ENCODE data around the gene TET1. TPM values are rescaled to one million over a fixed set of nuclear protein-coding genes. Genes with fewer than 3 reads are reported as not detected.

TET1 gene
- total and polyA plus RNA-seq, 7 donors: 0.04 to 1.8 (median 0.66) TPM

GRCh38 chr10:68647672-68648341 lies 87.7 kb downstream of the TET1 start:
- Histone ChIP-seq H3K4me3 (no peak overlapping the region), H3K27ac (no peak overlapping the region), H3K4me1 (no peaks in the 10 kb centered on the region), H3K9me3 (no peaks in the 10 kb centered on the region), H3K36me3 (ENCODE audit: insufficient read depth in 1 of 2, low read depth in 1 of 2) (peaks cover 0 to 10% of the 10 kb centered on the region in 2 donors), H3K27me3 (ENCODE audit: insufficient read depth in 3 of 3, low read length in 2 of 3) (no peaks in the 10 kb centered on the region)
- intact Hi-C loops (cut with DNase I): no loop called here
- DNase-seq (no peak), ATAC-seq (no peak)
- WGBS, 3 donors: 93 to 98% (median 96%) methylated on average over 2 of the region's 2 CpGs
- TF ChIP-seq CTCF (IDR thresholded peaks at IDR 0.05): no peak

- ATAC-seq (no peak), DNase-seq (no peak)
- Histone ChIP-seq H3K9me3 (no peaks in the 10 kb centered on the region), H3K36me3 (ENCODE audit: insufficient read depth in 1 of 2, low read depth in 1 of 2) (no peaks in the 10 kb centered on the region), H3K27ac (no peak overlapping the region), H3K4me1 (no peaks in the 10 kb centered on the region), H3K4me3 (no peak overlapping the region), H3K27me3 (ENCODE audit: insufficient read depth in 3 of 3, low read length in 2 of 3) (no peaks in the 10 kb centered on the region)
- WGBS, 3 donors: 96 to 97% (median 96%) methylated on average over 3 of the region's 3 CpGs
- no peak for TF ChIP-seq CTCF (IDR thresholded peaks at IDR 0.05)
- intact Hi-C loops (cut with DNase I): no loop called here
These were observed 95.5 kb downstream of the TET1 start for GRCh38 chr10:68655620-68656126.

- no peaks in the 10 kb centered on the region for H3K9me3 ChIP-seq
- H3K27me3 ChIP-seq (ENCODE audit: insufficient read depth in 3 of 3, low read length in 2 of 3): no peaks in the 10 kb centered on the region
- no peaks in the 10 kb centered on the region for H3K4me1 ChIP-seq
- ATAC-seq: no peak
- WGBS, 3 donors: 97 to 99% (median 97%) methylated on average over 2 of the region's 2 CpGs
- peaks cover 0 to 4% of the 10 kb centered on the region in 2 donors for H3K36me3 ChIP-seq (ENCODE audit: insufficient read depth in 1 of 2, low read depth in 1 of 2)
- H3K27ac ChIP-seq: no peak overlapping the region
- H3K4me3 ChIP-seq: no peak overlapping the region
- no peak for DNase-seq
- intact Hi-C loops (cut with DNase I): no loop called here
- TF ChIP-seq CTCF (IDR thresholded peaks at IDR 0.05): no peak
These were observed 105.7 kb downstream of the TET1 start for GRCh38 chr10:68665841-68666240.

GRCh38 chr10:68666280-68666760 lies 106.2 kb downstream of the TET1 start:
- 70 to 72% (median 71%) methylated on average over 5 of the region's 5 CpGs for WGBS, 3 donors
- intact Hi-C loops (cut with DNase I): no loop called here
- H3K27ac ChIP-seq: no peak overlapping the region
- no peaks in the 10 kb centered on the region for H3K4me1 ChIP-seq
- no peaks in the 10 kb centered on the region for H3K9me3 ChIP-seq
- H3K4me3 ChIP-seq: no peak overlapping the region
- DNase-seq: no peak
- H3K36me3 ChIP-seq (ENCODE audit: insufficient read depth in 1 of 2, low read depth in 1 of 2): peaks cover 0 to 4% of the 10 kb centered on the region in 2 donors
- no peak for ATAC-seq
- H3K27me3 ChIP-seq (ENCODE audit: insufficient read depth in 3 of 3, low read length in 2 of 3): no peaks in the 10 kb centered on the region
- no peak for TF ChIP-seq CTCF (IDR thresholded peaks at IDR 0.05)
